Body of pancreas (tissue), 4 donors: ENCODE data around the gene GATB.

Source experiments
- CTCF ChIP-seq, 7 experiments: fragments of 450-650 bp in 4 of 7; fragments of 200-600 bp in 3 of 7; sonication (generic) in 3 of 7; IDR thresholded peaks; one replicate each; pipeline ENCODE4 v1.5.1; 2016 to 2019; ENCODE audit warnings: antibody characterized with exemption in 7 of 7
- POLR2A ChIP-seq, 3 donors: fragments of 450-650 bp; IDR thresholded peaks; one replicate each; pipeline ENCODE4 v1.6.1; 2016; ENCODE audit warnings: antibody characterized with exemption in 3 of 3, mild to moderate bottlenecking in 2 of 3

GRCh38 chr4:151678048-151678872 lies 82.5 kb downstream of the GATB start:
- TF ChIP-seq CTCF (IDR thresholded peaks at IDR 0.05) (no peak), POLR2A (IDR thresholded peaks at IDR 0.05) (no peak)
